ENCODE results near the gene PIP4K2A.
A peak's percentile ranks its signal among the peaks of the same experiment; 100 is the strongest.
"Not testable (repeated sequence)": the region's sequence is repeated elsewhere in the genome, so short reads cannot be mapped to it uniquely, and the experiment has no call there.

The PIP4K2A gene

DNA sequence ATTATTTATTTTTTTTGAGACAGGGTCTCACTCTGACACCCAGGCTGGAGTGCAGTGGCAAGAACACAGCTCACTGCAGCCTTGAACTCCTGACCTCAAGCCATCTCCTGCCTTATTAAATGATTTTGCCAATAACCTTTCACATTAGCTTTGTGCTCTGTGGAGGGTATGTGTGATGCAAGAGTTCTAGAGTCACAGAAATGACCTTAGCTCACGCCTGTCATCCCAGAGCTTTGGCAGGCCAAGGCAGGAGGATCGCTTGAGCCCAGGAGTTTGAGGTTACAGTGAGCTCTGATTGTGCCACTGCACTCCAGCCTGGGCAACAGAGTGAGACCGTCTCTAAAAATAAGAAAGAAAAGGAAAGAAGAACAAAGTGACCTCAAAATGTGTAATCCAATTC is 4.3 kb upstream of the PIP4K2A start:
- not testable (repeated sequence) for DNase-seq

DNA sequence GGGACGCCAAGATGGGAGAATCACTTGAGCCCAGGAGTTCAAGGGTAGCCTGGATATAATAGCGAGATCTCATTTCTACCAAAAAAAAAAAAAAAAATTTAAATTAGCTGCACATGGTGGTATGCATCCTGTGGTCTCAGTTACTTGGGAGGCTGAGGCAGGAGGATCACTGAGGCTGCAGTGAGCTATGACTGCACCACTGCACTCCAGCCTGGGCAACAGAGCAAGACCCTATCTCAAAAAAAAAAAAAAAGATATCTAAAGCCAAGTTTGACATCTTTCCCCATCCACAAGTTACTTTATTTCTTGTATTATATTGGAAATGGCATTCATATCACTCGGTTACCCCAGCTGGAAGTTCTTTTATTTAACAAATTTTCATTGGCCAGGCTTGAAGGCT is 3.4 kb upstream of the PIP4K2A start:
- no peak for DNase-seq

DNA sequence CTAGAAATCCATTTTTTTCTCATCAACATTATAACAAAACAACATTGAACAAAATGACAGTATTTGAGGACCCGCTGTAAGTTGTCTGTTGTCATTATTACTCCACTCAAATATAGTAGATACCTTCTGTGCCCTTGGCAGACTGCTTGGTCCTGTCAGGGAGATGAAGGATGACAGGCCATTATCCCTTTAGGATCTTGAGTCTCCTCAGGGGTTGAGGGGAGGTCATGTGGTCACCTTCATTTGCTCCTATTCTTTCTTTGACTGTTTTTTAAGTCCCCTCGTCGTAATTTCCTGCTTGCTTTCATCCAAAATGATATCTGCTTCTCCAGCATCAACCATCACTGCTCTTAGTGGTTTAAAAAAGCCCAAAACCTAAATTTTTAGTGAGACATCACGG is 2.6 kb upstream of the PIP4K2A start:
- no peak for DNase-seq

GRCh38 chr10:22715290-22715625 is 880 bp upstream of the PIP4K2A start:
- no peak for DNase-seq

DNA sequence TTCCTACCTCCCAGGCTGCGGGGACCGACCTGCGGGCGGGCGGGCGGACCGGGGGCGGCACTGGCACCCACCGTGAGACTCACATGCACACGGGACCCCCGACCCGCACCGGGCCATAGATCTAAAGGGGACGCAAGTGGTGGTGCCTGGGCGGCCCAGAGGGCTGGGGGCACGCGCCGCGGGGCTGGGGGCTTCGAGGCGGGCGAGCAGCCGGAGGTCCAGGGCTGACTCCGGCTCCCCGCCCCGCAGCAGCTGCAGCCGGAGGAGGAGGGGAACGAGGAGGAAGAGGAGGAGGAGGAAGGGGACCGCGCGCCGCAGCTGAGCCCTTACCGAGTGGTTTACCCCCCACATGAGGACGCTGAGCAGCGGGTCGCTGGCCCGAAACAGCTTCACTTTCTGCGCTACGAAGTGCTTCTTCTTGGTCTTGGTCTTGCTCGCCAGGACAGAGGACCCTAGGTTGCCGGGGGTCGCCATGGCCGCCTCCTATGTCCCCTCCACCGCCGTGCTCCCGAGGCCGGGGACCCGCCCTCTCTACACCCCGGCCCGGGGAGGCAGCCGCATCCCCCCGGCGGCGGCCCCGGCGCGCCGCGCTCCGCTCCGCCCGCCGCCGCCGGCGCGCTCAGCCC is 412 bp downstream of the PIP4K2A start:
- DNase-seq: peak; percentile 46

DNA sequence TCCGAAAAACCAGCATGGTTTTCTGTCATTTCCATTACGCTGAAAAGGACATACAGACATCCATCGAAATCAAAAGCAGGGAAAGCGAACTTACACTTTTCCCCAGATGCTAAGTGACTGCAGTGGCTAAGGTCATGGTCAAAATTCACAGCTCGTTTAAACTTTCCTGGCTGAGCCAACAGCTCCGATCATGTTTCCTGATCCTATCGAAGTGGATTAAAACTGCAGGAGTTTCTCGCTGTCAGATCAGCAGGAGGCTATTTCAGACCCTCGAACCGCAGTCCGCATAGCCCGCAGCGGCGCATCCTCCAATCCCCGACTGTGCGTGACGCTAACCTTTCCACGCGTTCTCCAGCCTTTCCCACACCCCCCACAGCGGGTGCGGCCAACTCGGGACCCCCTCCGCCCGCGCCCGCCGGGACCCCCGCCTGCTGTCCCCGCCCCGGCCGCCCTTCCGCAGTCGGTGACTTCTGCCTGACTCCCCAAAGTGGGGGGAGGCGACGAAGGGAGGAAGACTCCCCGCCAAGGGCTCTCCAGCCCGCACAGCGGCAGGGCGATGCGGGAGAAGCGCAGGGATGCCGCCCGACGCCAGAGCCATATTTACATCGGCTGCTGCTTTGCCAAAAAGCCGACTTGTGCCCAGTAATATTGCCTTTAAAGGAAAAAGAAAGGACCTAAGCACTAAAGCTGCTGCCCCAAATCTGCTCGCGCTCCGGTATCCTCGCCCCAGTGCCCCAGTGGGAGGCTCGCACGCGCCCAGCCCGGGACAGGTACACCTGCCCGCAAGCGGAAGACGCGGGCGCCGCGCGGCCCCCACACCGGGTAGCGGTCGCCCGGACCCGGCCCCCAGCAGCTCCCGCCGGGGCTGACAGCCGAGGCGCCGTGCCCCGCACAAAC is 1.2 kb downstream of the PIP4K2A start:
- DNase-seq: peak; percentile 39

- peak; percentile 24 for DNase-seq
These were observed 2.0 kb downstream of the PIP4K2A start for GRCh38 chr10:22712211-22712955.

DNA sequence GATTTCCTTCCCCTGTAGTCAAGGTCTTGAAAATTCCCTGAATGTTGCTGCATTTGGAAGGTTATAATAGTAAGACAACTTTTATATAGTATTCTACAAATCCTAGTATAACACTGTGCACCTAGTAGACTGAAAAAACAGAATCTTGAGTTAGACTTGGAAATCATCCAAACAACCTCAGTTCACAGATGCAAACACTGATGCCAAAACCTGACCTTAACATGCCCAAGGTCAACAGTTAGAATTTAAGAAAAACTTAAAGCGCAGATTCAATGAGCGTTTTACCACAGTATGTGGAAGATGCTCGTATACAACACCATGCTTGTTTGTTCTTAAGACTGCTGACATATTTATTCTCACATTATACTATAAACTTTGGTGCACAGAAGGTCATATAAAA is 3.0 kb downstream of the PIP4K2A start:
- no peak for DNase-seq

GRCh38 chr10:22710139-22710745 is 4.1 kb downstream of the PIP4K2A start:
- no peak for DNase-seq

- DNase-seq: no peak
These were observed 5.6 kb downstream of the PIP4K2A start for GRCh38 chr10:22708772-22709171.

- no peak for DNase-seq
These were observed 8.9 kb downstream of the PIP4K2A start for GRCh38 chr10:22705527-22705926.

DNA sequence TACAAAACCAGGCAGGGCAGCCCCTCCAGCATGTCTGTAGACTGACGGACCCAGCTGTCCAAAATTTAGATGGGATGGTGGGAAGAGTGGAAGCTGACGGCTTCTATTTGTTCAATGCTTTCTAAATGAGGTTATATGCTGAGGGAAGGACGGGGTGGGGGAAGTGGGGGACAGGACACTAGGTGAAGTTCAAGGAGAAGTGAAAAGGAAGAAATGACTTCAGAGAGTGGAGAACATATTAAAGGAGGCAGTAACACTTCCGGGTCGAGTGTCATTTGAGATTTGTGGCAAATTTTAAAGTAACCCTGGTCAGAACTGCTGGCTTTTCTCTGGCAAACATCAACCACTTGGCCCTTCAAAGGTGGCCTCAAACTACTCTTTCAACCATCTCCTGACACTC is 9.4 kb downstream of the PIP4K2A start:
- DNase-seq: no peak

GRCh38 chr10:22704471-22704911 is 9.9 kb downstream of the PIP4K2A start:
- DNase-seq: no peak

GRCh38 chr10:22702348-22702747 is 12.0 kb downstream of the PIP4K2A start:
- DNase-seq: no peak

- DNase-seq: no peak
These were observed 13.1 kb downstream of the PIP4K2A start for GRCh38 chr10:22701132-22701826.

GRCh38 chr10:22700489-22700888 is 13.9 kb downstream of the PIP4K2A start:
- DNase-seq: no peak

GRCh38 chr10:22699976-22700375 is 14.4 kb downstream of the PIP4K2A start:
- no peak for DNase-seq

- DNase-seq: no peak
These were observed 15.4 kb downstream of the PIP4K2A start for GRCh38 chr10:22698941-22699440.

DNA sequence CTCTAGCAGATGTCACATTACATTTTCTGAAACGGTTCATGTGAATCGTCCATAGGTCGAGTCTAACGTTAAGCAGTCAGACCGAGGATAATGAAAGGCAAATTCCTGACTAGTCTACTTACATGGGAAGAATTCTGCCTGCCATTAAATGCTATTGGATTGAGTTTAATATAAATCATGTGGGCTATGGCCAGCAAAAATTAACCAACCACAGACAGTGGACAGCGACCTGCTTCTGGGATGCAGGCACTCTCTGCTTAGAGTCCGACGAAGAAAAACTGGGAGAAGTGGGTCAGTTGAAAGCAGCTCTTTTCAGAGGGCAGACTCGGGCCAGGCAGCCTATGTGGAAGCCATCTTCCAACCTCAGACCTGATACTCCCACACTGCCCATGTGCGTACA is 16.6 kb downstream of the PIP4K2A start:
- DNase-seq: no peak

GRCh38 chr10:22697101-22697500 is 17.3 kb downstream of the PIP4K2A start:
- DNase-seq: no peak

DNA sequence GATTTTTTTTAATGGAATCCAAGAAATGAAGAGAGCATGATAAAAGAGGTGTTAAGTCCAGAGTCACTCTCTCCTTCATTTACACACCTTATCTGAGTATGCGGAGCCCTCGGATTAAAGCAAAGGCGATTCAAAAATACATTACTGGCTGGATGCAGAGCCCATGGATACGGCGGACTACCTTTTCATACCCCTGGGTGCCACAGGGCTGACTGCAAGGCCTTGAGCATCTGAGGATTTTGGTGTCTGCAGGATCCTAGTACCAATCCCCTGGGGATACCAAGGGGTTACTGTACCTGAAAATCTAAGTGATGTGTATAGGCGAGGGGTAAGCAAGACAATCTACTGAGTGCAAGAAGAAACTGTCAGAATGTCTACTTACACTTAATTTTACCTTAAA is 20.5 kb downstream of the PIP4K2A start:
- no peak for DNase-seq

GRCh38 chr10:22693371-22693784 is 21.0 kb downstream of the PIP4K2A start:
- DNase-seq: peak; percentile 64

Data from activated CD4-positive, alpha-beta T cell treated with anti-CD3 and anti-CD28 coated beads, Interleukin-2, Interleukin-6, amounts not matched to agents 100 ng/mL and 50 ng/mL, durations not matched to agents 16 hours and 8 hours (primary cell).